Measurements from ENCODE around the gene F2RL2.

Gene F2RL2

GRCh38 chr5:76625087-76625815, 2.0 kb upstream of the F2RL2 start:
- Histone ChIP-seq H3K4me1 (peaks cover 27% of the 10 kb centered on the region), H3K9ac (no peak overlapping the region), H3K27me3 (no peaks in the 10 kb centered on the region), H4K20me1 (no peaks in the 10 kb centered on the region), H3K4me2 (no peak overlapping the region), H3K4me3 (no peak overlapping the region), H3K9me3 (no peaks in the 10 kb centered on the region), H3K27ac (no peak overlapping the region), H3K36me3 (peaks cover 48% of the 10 kb centered on the region)
- no peak for TF ChIP-seq Cebpa-rat (IDR thresholded peaks at IDR 0.05)

- Histone ChIP-seq H3K27me3 (no peaks in the 10 kb centered on the region), H4K20me1 (no peaks in the 10 kb centered on the region), H3K36me3 (peaks cover 41% of the 10 kb centered on the region), H3K27ac (no peak overlapping the region), H3K9ac (no peak overlapping the region), H3K4me1 (peaks cover 27% of the 10 kb centered on the region), H3K4me3 (no peak overlapping the region), H3K4me2 (0 out of 2 replicates have a peak overlapping the region, but pooled peaks have one; percentile 4), H3K9me3 (no peaks in the 10 kb centered on the region)
- no peak for TF ChIP-seq Cebpa-rat (IDR thresholded peaks at IDR 0.05)
These were observed 1.1 kb downstream of the F2RL2 start for GRCh38 chr5:76622076-76622475.

- Histone ChIP-seq H3K4me2 (no peak overlapping the region), H3K27me3 (no peaks in the 10 kb centered on the region), H3K9me3 (no peaks in the 10 kb centered on the region), H3K27ac (no peak overlapping the region), H3K4me3 (no peak overlapping the region), H4K20me1 (no peaks in the 10 kb centered on the region), H3K4me1 (peaks cover 24% of the 10 kb centered on the region), H3K36me3 (peaks cover 35% of the 10 kb centered on the region), H3K9ac (no peak overlapping the region)
- no peak for TF ChIP-seq Cebpa-rat (IDR thresholded peaks at IDR 0.05)
These were observed 3.0 kb downstream of the F2RL2 start for GRCh38 chr5:76620166-76620565.

GRCh38 chr5:76617675-76618074, 5.5 kb downstream of the F2RL2 start:
- no peak for TF ChIP-seq Cebpa-rat (IDR thresholded peaks at IDR 0.05)
- Histone ChIP-seq H3K4me1 (peaks cover 10% of the 10 kb centered on the region; the same call in 1 of the 2 replicates), H4K20me1 (no peaks in the 10 kb centered on the region), H3K4me3 (no peak overlapping the region), H3K36me3 (peaks cover 56% of the 10 kb centered on the region), H3K9me3 (no peaks in the 10 kb centered on the region), H3K4me2 (no peak overlapping the region), H3K9ac (no peak overlapping the region), H3K27me3 (no peaks in the 10 kb centered on the region), H3K27ac (no peak overlapping the region)

GRCh38 chr5:76617229-76617628, 6.0 kb downstream of the F2RL2 start:
- no peaks in the 10 kb centered on the region for H4K20me1 ChIP-seq
- H3K27ac ChIP-seq = no peak overlapping the region
- H3K36me3 ChIP-seq = peaks cover 61% of the 10 kb centered on the region
- no peaks in the 10 kb centered on the region for H3K27me3 ChIP-seq
- H3K9ac ChIP-seq = no peak overlapping the region
- no peak overlapping the region for H3K4me2 ChIP-seq
- peaks cover 6% of the 10 kb centered on the region; the same call in 1 of the 2 replicates for H3K4me1 ChIP-seq
- TF ChIP-seq Cebpa-rat (IDR thresholded peaks at IDR 0.05) = no peak
- H3K4me3 ChIP-seq = no peak overlapping the region
- H3K9me3 ChIP-seq = no peaks in the 10 kb centered on the region

GRCh38 chr5:76616206-76616605, 7.0 kb downstream of the F2RL2 start:
- Histone ChIP-seq H4K20me1 (no peaks in the 10 kb centered on the region), H3K36me3 (peaks cover 71% of the 10 kb centered on the region), H3K4me2 (no peak overlapping the region), H3K9me3 (no peaks in the 10 kb centered on the region), H3K4me1 (no peaks in the 10 kb centered on the region), H3K27me3 (no peaks in the 10 kb centered on the region), H3K27ac (no peak overlapping the region), H3K9ac (no peak overlapping the region), H3K4me3 (no peak overlapping the region)
- TF ChIP-seq Cebpa-rat (IDR thresholded peaks at IDR 0.05) = no peak

GRCh38 chr5:76615759-76616158, 7.4 kb downstream of the F2RL2 start:
- H3K27me3 ChIP-seq = no peaks in the 10 kb centered on the region
- no peak overlapping the region for H3K4me2 ChIP-seq
- TF ChIP-seq Cebpa-rat (IDR thresholded peaks at IDR 0.05) = no peak
- no peaks in the 10 kb centered on the region for H3K4me1 ChIP-seq
- H3K9ac ChIP-seq = no peak overlapping the region
- H4K20me1 ChIP-seq = no peaks in the 10 kb centered on the region
- H3K27ac ChIP-seq = no peak overlapping the region
- no peak overlapping the region for H3K4me3 ChIP-seq
- H3K9me3 ChIP-seq = no peaks in the 10 kb centered on the region
- H3K36me3 ChIP-seq = peaks cover 75% of the 10 kb centered on the region

- TF ChIP-seq Cebpa-rat (IDR thresholded peaks at IDR 0.05) = no peak
- H3K27me3 ChIP-seq = no peaks in the 10 kb centered on the region
- H3K36me3 ChIP-seq = peaks cover 61% of the 10 kb centered on the region
- H3K27ac ChIP-seq = no peak overlapping the region
- no peak overlapping the region for H3K9ac ChIP-seq
- H3K4me3 ChIP-seq = no peak overlapping the region
- no peak overlapping the region for H3K4me2 ChIP-seq
- H3K9me3 ChIP-seq = no peaks in the 10 kb centered on the region
- H4K20me1 ChIP-seq = no peaks in the 10 kb centered on the region
- peaks cover 8% of the 10 kb centered on the region for H3K4me1 ChIP-seq
These were observed 10.3 kb downstream of the F2RL2 start for GRCh38 chr5:76612942-76613341.

- no peak overlapping the region for H3K4me2 ChIP-seq
- peaks cover 8% of the 10 kb centered on the region for H3K4me1 ChIP-seq
- TF ChIP-seq Cebpa-rat (IDR thresholded peaks at IDR 0.05) = no peak
- H4K20me1 ChIP-seq = no peaks in the 10 kb centered on the region
- H3K4me3 ChIP-seq = no peak overlapping the region
- no peak overlapping the region for H3K9ac ChIP-seq
- H3K9me3 ChIP-seq = no peaks in the 10 kb centered on the region
- peaks cover 66% of the 10 kb centered on the region for H3K36me3 ChIP-seq
- no peak overlapping the region for H3K27ac ChIP-seq
- H3K27me3 ChIP-seq = no peaks in the 10 kb centered on the region
These were observed 13.0 kb downstream of the F2RL2 start for GRCh38 chr5:76610196-76610595.

- Histone ChIP-seq H3K4me1 (peaks cover 8% of the 10 kb centered on the region), H4K20me1 (no peaks in the 10 kb centered on the region), H3K9me3 (no peaks in the 10 kb centered on the region), H3K27me3 (no peaks in the 10 kb centered on the region), H3K27ac (no peak overlapping the region), H3K4me3 (no peak overlapping the region), H3K9ac (no peak overlapping the region), H3K4me2 (peak overlapping the region; percentile 9; the same call in 1 of the 2 replicates), H3K36me3 (peaks cover 67% of the 10 kb centered on the region)
- no peak for TF ChIP-seq Cebpa-rat (IDR thresholded peaks at IDR 0.05)
These were observed 14.4 kb downstream of the F2RL2 start for GRCh38 chr5:76608833-76609232.

All from BLaER1 (cell line).